ENCODE measurements around the gene MED19. TPM values are rescaled to one million over a fixed set of nuclear protein-coding genes. Genes with fewer than 3 reads are reported as not detected.

The MED19 gene
- 19.4 TPM for total RNA-seq
- polyA plus RNA-seq: 13.3 TPM
- long read RNA-seq, donor 1, partial matches to known transcripts: 0 of 3 reads
- long read RNA-seq, donor 1, other reads (novel, unspliced or antisense): 0 of 3 reads
- long read RNA-seq, donor 2: 0 reads
- long read RNA-seq, donor 3, transcript MED19-202 (5 exons, 1,203 nt): major isoform, 7 of 880 reads
- long read RNA-seq, donor 3, partial matches to known transcripts: 818 of 880 reads
- long read RNA-seq, donor 3, other reads (novel, unspliced or antisense): 55 of 880 reads
- long read RNA-seq, donor 4, partial matches to known transcripts: 9 of 13 reads
- long read RNA-seq, donor 4, other reads (novel, unspliced or antisense): 0 of 13 reads
- long read RNA-seq, donor 5, transcript MED19-202 (5 exons, 1,203 nt): major isoform, 7 of 27 reads
- long read RNA-seq, donor 5, partial matches to known transcripts: 17 of 27 reads
- long read RNA-seq, donor 5, other reads (novel, unspliced or antisense): 0 of 27 reads
- long read RNA-seq, donor 6, transcript MED19-202 (5 exons, 1,203 nt): major isoform, 5 of 5 reads
- long read RNA-seq, donor 6, partial matches to known transcripts: 0 of 5 reads
- long read RNA-seq, donor 6, other reads (novel, unspliced or antisense): 0 of 5 reads
- long read RNA-seq, donor 7, partial matches to known transcripts: 0 of 5 reads
- long read RNA-seq, donor 7, other reads (novel, unspliced or antisense): 0 of 5 reads
- long read RNA-seq, donor 8, partial matches to known transcripts: 0 of 3 reads
- long read RNA-seq, donor 8, other reads (novel, unspliced or antisense): 0 of 3 reads
- long read RNA-seq, donor 9, partial matches to known transcripts: 8 of 14 reads
- long read RNA-seq, donor 9, other reads (novel, unspliced or antisense): 0 of 14 reads
- long read RNA-seq, donor 10, partial matches to known transcripts: 8 of 13 reads
- long read RNA-seq, donor 10, other reads (novel, unspliced or antisense): 0 of 13 reads

DNA sequence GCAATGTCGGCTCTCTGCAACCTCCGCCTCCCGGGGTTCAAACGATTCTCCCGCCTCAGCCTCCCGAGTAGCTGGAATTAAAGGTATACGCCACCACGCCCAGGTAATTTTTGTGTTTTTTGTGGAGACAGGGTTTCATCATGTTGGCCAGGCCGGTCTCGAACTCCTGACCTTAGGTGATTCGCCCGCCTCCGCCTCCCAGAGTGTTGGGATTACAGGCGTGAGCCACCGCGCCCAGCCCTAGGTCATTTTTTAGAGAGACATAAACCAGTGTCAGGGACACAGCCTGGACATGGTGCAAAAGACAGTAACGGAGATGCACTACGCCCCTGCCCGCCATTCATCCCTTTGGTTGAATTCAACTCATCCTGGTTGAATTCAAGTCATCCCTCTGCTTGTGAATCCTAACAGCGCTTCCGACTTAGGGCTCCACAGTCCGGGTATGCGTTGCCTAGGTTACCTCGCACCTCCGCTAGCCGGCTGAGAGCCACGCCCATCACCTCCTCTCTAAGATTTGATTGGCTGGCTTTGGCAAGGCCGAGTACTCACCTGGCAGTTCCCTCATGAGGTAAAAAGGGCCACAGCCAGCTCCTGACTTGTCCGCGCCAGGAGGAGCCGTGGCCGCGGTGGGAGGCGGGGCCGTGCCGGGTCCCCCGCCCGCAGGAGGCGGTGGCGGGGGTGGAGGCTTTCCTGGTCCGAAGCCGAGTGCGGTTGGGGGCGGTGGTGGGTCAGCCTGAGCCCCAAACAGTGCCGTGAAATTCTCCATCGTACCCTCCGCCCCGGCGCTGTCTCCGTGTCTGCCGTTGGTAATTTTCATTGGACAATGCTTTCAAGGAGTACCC lies at the start of gene MED19:
Gene MED19 (minus strand): TSS at position 802 of the 842 bp plus-strand sequence. CDS start 36 bp downstream, at position 766.
- H3K9me3 ChIP-seq (ENCODE audit: control insufficient read depth in 2 of 2, insufficient read depth in 1 of 2, low read length in 1 of 2): no peaks in the 10 kb centered on the region
- H3K27me3 ChIP-seq (ENCODE audit: control insufficient read depth in 2 of 2, insufficient read depth in 1 of 2, low read length in 1 of 2): no peaks in the 10 kb centered on the region
- no peaks in the 10 kb centered on the region for H3K36me3 ChIP-seq (ENCODE audit: control insufficient read depth in 2 of 2, insufficient read depth in 2 of 2, low read length in 1 of 2)
- peaks cover 18 to 19% of the 10 kb centered on the region in 2 donors for H3K4me1 ChIP-seq (ENCODE audit: control insufficient read depth in 2 of 2, insufficient read depth in 2 of 2, low read length in 2 of 2)
- peak within 1 kb of the TSS; percentile 84 to 87 for H3K27ac ChIP-seq (ENCODE audit: low read depth in 1 of 2, low read length in 1 of 2)
- peak within 1 kb of the TSS; percentile 73 to 100 for H3K4me3 ChIP-seq (ENCODE audit: low read length in 2 of 2)
- WGBS: 11% methylated on average over 51 of the region's 51 CpGs
- peak; percentile 36 to 81 (median 58) for DNase-seq (ENCODE audit: low read depth in 6 of 9, low spot score in 9 of 9)

DNA sequence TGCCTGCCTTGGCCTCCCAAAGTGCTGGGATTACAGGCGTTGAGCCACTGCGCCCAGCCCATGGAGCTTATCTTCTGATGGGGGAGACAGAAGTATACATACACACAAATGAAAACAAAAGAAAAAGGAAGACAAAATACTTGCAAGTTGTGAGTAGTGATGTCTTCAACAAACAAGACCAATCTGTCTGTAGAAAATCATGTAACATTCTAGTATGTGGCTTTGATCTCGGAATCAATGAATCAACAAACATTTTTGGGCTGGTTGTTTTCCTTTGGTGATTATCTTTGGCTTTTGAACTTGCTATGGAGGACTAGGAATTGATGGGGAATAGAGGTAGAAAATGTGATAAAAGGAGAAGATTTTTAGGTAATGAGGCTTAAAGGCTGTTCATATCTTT lies 46.2 kb upstream of the MED19 start:
- no peaks in the 10 kb centered on the region for H3K27me3 ChIP-seq (ENCODE audit: control insufficient read depth in 2 of 2, insufficient read depth in 1 of 2, low read length in 1 of 2)
- DNase-seq (ENCODE audit: low read depth in 6 of 9, low spot score in 9 of 9): no peak
- WGBS: 98% methylated on average over 3 of the region's 3 CpGs
- H3K27ac ChIP-seq (ENCODE audit: low read depth in 1 of 2, low read length in 1 of 2): no peak overlapping the region
- H3K9me3 ChIP-seq (ENCODE audit: control insufficient read depth in 2 of 2, insufficient read depth in 1 of 2, low read length in 1 of 2): no peaks in the 10 kb centered on the region
- H3K36me3 ChIP-seq (ENCODE audit: control insufficient read depth in 2 of 2, insufficient read depth in 2 of 2, low read length in 1 of 2): no peaks in the 10 kb centered on the region
- H3K4me3 ChIP-seq (ENCODE audit: low read length in 2 of 2): no peak overlapping the region
- peaks cover 0 to 3% of the 10 kb centered on the region in 2 donors for H3K4me1 ChIP-seq (ENCODE audit: control insufficient read depth in 2 of 2, insufficient read depth in 2 of 2, low read length in 2 of 2)

GRCh38 chr11:57752954-57753353 lies 40.9 kb upstream of the MED19 start:
- DNase-seq (ENCODE audit: low read depth in 6 of 9, low spot score in 9 of 9): no peak
- Histone ChIP-seq H3K27me3 (ENCODE audit: control insufficient read depth in 2 of 2, insufficient read depth in 1 of 2, low read length in 1 of 2) (no peaks in the 10 kb centered on the region), H3K4me3 (ENCODE audit: low read length in 2 of 2) (no peak overlapping the region), H3K27ac (ENCODE audit: low read depth in 1 of 2, low read length in 1 of 2) (no peak overlapping the region), H3K9me3 (ENCODE audit: control insufficient read depth in 2 of 2, insufficient read depth in 1 of 2, low read length in 1 of 2) (no peaks in the 10 kb centered on the region), H3K36me3 (ENCODE audit: control insufficient read depth in 2 of 2, insufficient read depth in 2 of 2, low read length in 1 of 2) (peaks cover 3 to 4% of the 10 kb centered on the region in 2 donors), H3K4me1 (ENCODE audit: control insufficient read depth in 2 of 2, insufficient read depth in 2 of 2, low read length in 2 of 2) (no peaks in the 10 kb centered on the region)
- WGBS: 99% methylated on average over 30 of the region's 30 CpGs

DNA sequence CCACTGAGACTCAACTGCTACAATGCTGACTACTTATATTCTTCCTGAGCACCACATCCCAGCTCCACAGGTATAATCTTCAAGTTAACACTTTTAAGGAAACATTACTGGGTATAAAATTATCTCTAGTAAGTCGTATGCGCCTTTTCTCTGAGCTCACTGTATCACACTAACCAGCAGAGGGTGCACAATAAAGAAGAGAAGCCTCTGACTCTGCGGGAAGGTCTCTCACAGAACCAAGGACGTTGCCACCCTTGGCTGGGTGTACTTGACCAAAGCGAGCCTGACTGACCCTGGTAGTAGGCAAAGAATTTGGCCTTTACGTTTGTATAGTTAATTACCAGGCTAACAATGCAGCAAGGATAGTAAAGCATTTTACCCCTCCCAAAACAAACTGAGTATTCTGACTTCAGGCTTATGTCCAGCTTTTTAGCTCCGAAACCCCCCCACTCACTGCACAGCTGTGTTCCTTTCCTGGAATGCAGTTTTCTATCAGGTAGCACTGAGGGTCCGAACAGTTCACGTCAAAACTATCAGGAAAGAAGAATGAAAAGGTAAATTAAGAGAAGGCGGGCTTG lies 39.8 kb upstream of the MED19 start, which contains the start of gene BTBD18:
Gene BTBD18 (minus strand): TSS at position 144 of the 578 bp plus-strand sequence. CDS start 631 bp downstream, outside the sequence.
- H3K27me3 ChIP-seq (ENCODE audit: control insufficient read depth in 2 of 2, insufficient read depth in 1 of 2, low read length in 1 of 2): no peaks in the 10 kb centered on the region
- no peak within 1 kb of the TSS for H3K27ac ChIP-seq (ENCODE audit: low read depth in 1 of 2, low read length in 1 of 2)
- no peak within 1 kb of the TSS for H3K4me3 ChIP-seq (ENCODE audit: low read length in 2 of 2)
- H3K36me3 ChIP-seq (ENCODE audit: control insufficient read depth in 2 of 2, insufficient read depth in 2 of 2, low read length in 1 of 2): peaks cover 6 to 7% of the 10 kb centered on the region in 2 donors
- no peaks in the 10 kb centered on the region for H3K9me3 ChIP-seq (ENCODE audit: control insufficient read depth in 2 of 2, insufficient read depth in 1 of 2, low read length in 1 of 2)
- H3K4me1 ChIP-seq (ENCODE audit: control insufficient read depth in 2 of 2, insufficient read depth in 2 of 2, low read length in 2 of 2): no peaks in the 10 kb centered on the region
- WGBS: 90% methylated on average over 10 of the region's 10 CpGs
- peak in 1 of 9 donors; percentile 53 for DNase-seq (ENCODE audit: low read depth in 6 of 9, low spot score in 9 of 9)

- Histone ChIP-seq H3K36me3 (ENCODE audit: control insufficient read depth in 2 of 2, insufficient read depth in 2 of 2, low read length in 1 of 2) (peaks cover 7 to 9% of the 10 kb centered on the region in 2 donors), H3K4me1 (ENCODE audit: control insufficient read depth in 2 of 2, insufficient read depth in 2 of 2, low read length in 2 of 2) (no peaks in the 10 kb centered on the region), H3K27ac (ENCODE audit: low read depth in 1 of 2, low read length in 1 of 2) (no peak overlapping the region), H3K9me3 (ENCODE audit: control insufficient read depth in 2 of 2, insufficient read depth in 1 of 2, low read length in 1 of 2) (no peaks in the 10 kb centered on the region), H3K27me3 (ENCODE audit: control insufficient read depth in 2 of 2, insufficient read depth in 1 of 2, low read length in 1 of 2) (no peaks in the 10 kb centered on the region), H3K4me3 (ENCODE audit: low read length in 2 of 2) (no peak overlapping the region)
- DNase-seq (ENCODE audit: low read depth in 6 of 9, low spot score in 9 of 9): no peak
Measured at GRCh38 chr11:57751176-57751575, 39.2 kb upstream of the MED19 start.

GRCh38 chr11:57746920-57747319 lies 34.9 kb upstream of the MED19 start:
- no peak overlapping the region for H3K4me3 ChIP-seq (ENCODE audit: low read length in 2 of 2)
- H3K4me1 ChIP-seq (ENCODE audit: control insufficient read depth in 2 of 2, insufficient read depth in 2 of 2, low read length in 2 of 2): peaks cover 7 to 9% of the 10 kb centered on the region in 2 donors
- 97% methylated on average over 1 of the region's 1 CpG for WGBS
- no peaks in the 10 kb centered on the region for H3K27me3 ChIP-seq (ENCODE audit: control insufficient read depth in 2 of 2, insufficient read depth in 1 of 2, low read length in 1 of 2)
- peaks cover 36 to 47% of the 10 kb centered on the region in 2 donors for H3K36me3 ChIP-seq (ENCODE audit: control insufficient read depth in 2 of 2, insufficient read depth in 2 of 2, low read length in 1 of 2)
- no peaks in the 10 kb centered on the region for H3K9me3 ChIP-seq (ENCODE audit: control insufficient read depth in 2 of 2, insufficient read depth in 1 of 2, low read length in 1 of 2)
- no peak for DNase-seq (ENCODE audit: low read depth in 6 of 9, low spot score in 9 of 9)
- no peak overlapping the region for H3K27ac ChIP-seq (ENCODE audit: low read depth in 1 of 2, low read length in 1 of 2)

GRCh38 chr11:57745206-57745605 lies 33.2 kb upstream of the MED19 start:
- H3K36me3 ChIP-seq (ENCODE audit: control insufficient read depth in 2 of 2, insufficient read depth in 2 of 2, low read length in 1 of 2): peaks cover 32 to 47% of the 10 kb centered on the region in 2 donors
- H3K4me1 ChIP-seq (ENCODE audit: control insufficient read depth in 2 of 2, insufficient read depth in 2 of 2, low read length in 2 of 2): peaks cover 9% of the 10 kb centered on the region in 2 donors
- no peak for DNase-seq (ENCODE audit: low read depth in 6 of 9, low spot score in 9 of 9)
- no peak overlapping the region for H3K4me3 ChIP-seq (ENCODE audit: low read length in 2 of 2)
- WGBS: 97% methylated on average over 5 of the region's 5 CpGs
- H3K27me3 ChIP-seq (ENCODE audit: control insufficient read depth in 2 of 2, insufficient read depth in 1 of 2, low read length in 1 of 2): no peaks in the 10 kb centered on the region
- no peaks in the 10 kb centered on the region for H3K9me3 ChIP-seq (ENCODE audit: control insufficient read depth in 2 of 2, insufficient read depth in 1 of 2, low read length in 1 of 2)
- peak overlapping the region in 1 of 2 donors; percentile 26 for H3K27ac ChIP-seq (ENCODE audit: low read depth in 1 of 2, low read length in 1 of 2)

DNA sequence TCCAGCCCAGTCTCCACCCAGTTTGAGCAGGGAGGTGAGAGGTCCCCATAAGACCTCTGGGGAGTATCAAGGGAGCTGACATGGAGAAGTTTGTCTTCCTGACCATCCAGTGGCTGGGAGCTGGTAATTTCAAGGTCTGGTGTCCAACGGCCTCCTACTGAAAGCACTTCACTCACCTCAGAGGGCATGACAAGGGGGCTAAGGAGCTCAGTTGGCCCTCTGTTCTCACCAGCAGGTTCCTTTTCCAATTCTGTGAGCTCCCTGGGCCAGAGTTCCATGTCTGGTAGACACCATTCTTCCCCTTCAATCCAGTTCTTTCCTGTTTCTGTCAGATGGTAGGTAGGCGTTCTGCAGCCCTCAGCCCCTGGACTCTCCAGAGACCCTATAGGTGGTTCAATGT lies 32.3 kb upstream of the MED19 start:
- Histone ChIP-seq H3K27ac (ENCODE audit: low read depth in 1 of 2, low read length in 1 of 2) (no peak overlapping the region), H3K9me3 (ENCODE audit: control insufficient read depth in 2 of 2, insufficient read depth in 1 of 2, low read length in 1 of 2) (no peaks in the 10 kb centered on the region), H3K4me1 (ENCODE audit: control insufficient read depth in 2 of 2, insufficient read depth in 2 of 2, low read length in 2 of 2) (peaks cover 9% of the 10 kb centered on the region in 2 donors), H3K4me3 (ENCODE audit: low read length in 2 of 2) (no peak overlapping the region), H3K36me3 (ENCODE audit: control insufficient read depth in 2 of 2, insufficient read depth in 2 of 2, low read length in 1 of 2) (peaks cover 32 to 50% of the 10 kb centered on the region in 2 donors), H3K27me3 (ENCODE audit: control insufficient read depth in 2 of 2, insufficient read depth in 1 of 2, low read length in 1 of 2) (no peaks in the 10 kb centered on the region)
- WGBS: 94% methylated on average over 2 of the region's 2 CpGs
- no peak for DNase-seq (ENCODE audit: low read depth in 6 of 9, low spot score in 9 of 9)

Measured in thymus (tissue), 14 donors.